Trophoblast cell (in vitro differentiated cells and primary cell): ENCODE measurements around the gene OLFM2.

Experiments
- DNase-seq, 2 donors: peaks; one replicate each; pipeline ENCODE4 v3.0.0-alpha.2; 2016
- H2AFZ ChIP-seq: 2 replicates; pipeline ENCODE4 v1.6.1; 2013; ENCODE audit warnings: low read length, moderate library complexity, mild to moderate bottlenecking; ENCODE audit not compliant: insufficient read depth, poor library complexity
- H2AK5ac ChIP-seq: 2 replicates; pipeline ENCODE4 v1.6.1; 2013; ENCODE audit warnings: mild to moderate bottlenecking, low read length
- H2BK120ac ChIP-seq: 2 replicates; pipeline ENCODE4 v1.6.1; 2013; ENCODE audit warnings: low read length, mild to moderate bottlenecking, moderate library complexity; ENCODE audit not compliant: insufficient read depth, poor library complexity
- H2BK12ac ChIP-seq: 2 replicates; pipeline ENCODE4 v1.6.1; 2013; ENCODE audit warnings: mild to moderate bottlenecking, low read length, moderate library complexity
- H2BK5ac ChIP-seq: 2 replicates; pipeline ENCODE4 v1.6.1; 2013; ENCODE audit warnings: low read length, low read depth, moderate library complexity, mild to moderate bottlenecking; ENCODE audit not compliant: poor library complexity
- H3K14ac ChIP-seq: 2 replicates; pipeline ENCODE4 v1.6.1; 2013; ENCODE audit warnings: mild to moderate bottlenecking, low read length
- H3K18ac ChIP-seq: 2 replicates; pipeline ENCODE4 v1.6.1; 2013; ENCODE audit warnings: mild to moderate bottlenecking, low read length
- H3K23ac ChIP-seq: 2 replicates; pipeline ENCODE4 v1.6.1; 2013; ENCODE audit warnings: low read length
- H3K27ac ChIP-seq: 2 replicates; pipeline ENCODE4 v1.5.1; 2013; ENCODE audit warnings: low read depth, mild to moderate bottlenecking, inconsistent platforms, low read length, moderate library complexity
- H3K27me3 ChIP-seq: 2 replicates; pipeline ENCODE4 v1.6.1; 2013; ENCODE audit warnings: inconsistent platforms, mild to moderate bottlenecking, low read length, moderate library complexity; ENCODE audit not compliant: insufficient read depth
- H3K36me3 ChIP-seq, 2 experiments: 1 replicate in 1 of 2; 2 replicates in 1 of 2; pipeline ENCODE4 v1.6.1; 2013; ENCODE audit warnings: low read length in 2 of 2, mild to moderate bottlenecking in 2 of 2, moderate library complexity in 1 of 2; ENCODE audit not compliant: insufficient read depth in 2 of 2, control insufficient read depth in 1 of 2
- H3K4ac ChIP-seq: 2 replicates; pipeline ENCODE4 v1.6.1; 2013; ENCODE audit warnings: low read depth, mild to moderate bottlenecking, low read length, moderate library complexity
- H3K4me1 ChIP-seq, 2 experiments: 1 replicate in 1 of 2; 2 replicates in 1 of 2; pipeline ENCODE4 v1.6.1; 2013; ENCODE audit warnings: low read length in 2 of 2, mild to moderate bottlenecking in 2 of 2, moderate library complexity in 1 of 2; ENCODE audit not compliant: insufficient read depth in 2 of 2, control insufficient read depth in 1 of 2
- H3K4me2 ChIP-seq: 2 replicates; pipeline ENCODE4 v1.6.1; 2013; ENCODE audit warnings: inconsistent platforms, mild to moderate bottlenecking, low read length, moderate library complexity
- H3K4me3 ChIP-seq: 2 replicates; pipeline ENCODE4 v1.5.1; 2013; ENCODE audit warnings: mild to moderate bottlenecking, low read depth, low read length, inconsistent platforms
- H3K79me1 ChIP-seq: one replicate; pipeline ENCODE4 v1.6.1; 2013; ENCODE audit warnings: low read length
- H3K79me2 ChIP-seq: 2 replicates; pipeline ENCODE4 v1.6.1; 2013; ENCODE audit warnings: low read length, mild to moderate bottlenecking; ENCODE audit not compliant: control insufficient read depth, insufficient read depth, poor library complexity
- H3K9ac ChIP-seq: 2 replicates; pipeline ENCODE4 v1.6.1; 2013; ENCODE audit warnings: mild to moderate bottlenecking, low read length
- H3K9me3 ChIP-seq: 2 replicates; pipeline ENCODE4 v1.6.1; 2013; ENCODE audit warnings: low read depth, mild to moderate bottlenecking, control low read depth, inconsistent platforms, low read length; ENCODE audit not compliant: insufficient read depth
- H4K12ac ChIP-seq: 2 replicates; pipeline ENCODE4 v1.6.1; 2013; ENCODE audit warnings: low read depth, mild to moderate bottlenecking, low read length, moderate library complexity
- H4K8ac ChIP-seq: 2 replicates; pipeline ENCODE4 v1.6.1; 2013; ENCODE audit warnings: low read depth, mild to moderate bottlenecking, low read length, moderate library complexity
- H4K91ac ChIP-seq: one replicate; pipeline ENCODE4 v1.6.1; 2013; ENCODE audit warnings: low read depth, mild to moderate bottlenecking, low read length, moderate library complexity
- WGBS: extraction: QIAGEN DNeasy Blood & Tissue Kit; methylation state at CpG from one replicate; pipeline ENCODE4 v1.1.7; 2013; ENCODE audit warnings: missing lambda C conversion rate; ENCODE audit not compliant: insufficient read length, insufficient coverage; ENCODE audit errors: extremely low coverage; 5-methylcytosine and 5-hydroxymethylcytosine counted together

Gene OLFM2

DNA sequence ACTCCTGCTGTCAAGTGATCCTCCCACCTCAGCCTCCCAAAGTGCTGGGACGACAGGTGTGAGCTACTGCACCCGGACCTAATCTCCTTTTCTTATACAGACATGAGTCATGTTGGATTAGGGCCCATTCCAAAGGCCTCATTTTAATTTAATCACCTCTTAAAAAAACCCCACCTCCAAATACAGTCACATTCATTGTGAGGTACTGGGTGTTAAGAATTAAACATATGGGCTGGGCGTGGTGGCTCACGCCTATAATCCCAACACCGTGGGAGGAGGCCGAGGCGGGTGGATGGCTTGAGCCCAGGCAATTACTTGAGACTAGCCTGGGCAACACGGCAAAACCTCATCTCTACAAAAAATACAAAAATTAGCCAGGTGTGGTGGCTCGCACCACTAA, 54.6 kb downstream of the OLFM2 start:
- Histone ChIP-seq H3K9me3 (no peaks in the 10 kb centered on the region), H3K36me3 (no peaks in the 10 kb centered on the region), H3K27ac (no peak overlapping the region), H2BK5ac (no peak overlapping the region), H3K18ac (no peak overlapping the region), H3K4me1 (no peaks in the 10 kb centered on the region), H3K79me2 (no peaks in the 10 kb centered on the region), H3K4ac (no peak overlapping the region), H3K4me2 (no peak overlapping the region), H3K9ac (no peak overlapping the region), H4K12ac (no peak overlapping the region), H2AK5ac (no peak overlapping the region), H2BK12ac (no peak overlapping the region), H3K27me3 (no peaks in the 10 kb centered on the region), H3K23ac (no peak overlapping the region), H2AFZ (no peak overlapping the region), H3K79me1 (no peaks in the 10 kb centered on the region), H3K14ac (no peak overlapping the region), H4K8ac (no peak overlapping the region), H3K4me3 (no peak overlapping the region), H2BK120ac (no peak overlapping the region), H4K91ac (no peak overlapping the region)
- WGBS = no CpG with 5 or more reads among the region's 9 CpGs
- DNase-seq = no peak

DNA sequence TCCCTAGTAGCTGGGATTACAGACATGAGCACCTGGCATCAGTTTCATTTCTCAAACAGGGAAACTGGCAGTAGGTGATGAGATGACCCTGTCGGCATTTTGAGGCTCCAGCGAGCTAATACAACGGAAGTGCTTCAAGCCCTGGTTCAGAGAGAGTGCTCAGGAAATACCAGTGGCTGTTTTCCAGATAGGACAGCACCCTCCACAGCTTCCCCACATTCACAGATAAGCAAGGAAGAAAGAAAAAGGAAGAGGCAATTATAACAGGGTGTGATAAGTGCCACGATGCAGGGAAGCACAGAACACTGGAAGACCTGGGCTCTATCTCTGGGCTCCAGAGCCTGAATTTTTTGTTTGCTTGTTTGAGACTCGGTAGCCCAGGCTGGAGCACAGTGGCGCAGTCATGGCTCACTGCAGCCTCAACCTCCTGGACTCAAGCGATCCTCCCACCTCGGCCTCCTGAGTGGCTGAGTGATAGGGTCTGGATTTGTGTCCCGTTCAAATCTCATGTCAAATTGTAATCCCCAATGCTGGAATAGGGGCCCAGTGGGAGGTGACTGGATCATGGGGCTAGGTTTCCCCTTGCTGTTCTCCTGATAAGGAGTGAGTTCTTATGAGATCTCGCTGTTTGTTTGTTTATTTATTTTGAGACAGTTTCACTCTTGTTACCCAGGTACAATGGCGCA, 57.7 kb downstream of the OLFM2 start:
- H3K36me3 ChIP-seq = no peaks in the 10 kb centered on the region
- no peak for DNase-seq
- no peak overlapping the region for H2BK5ac ChIP-seq
- no peak overlapping the region for H2AFZ ChIP-seq
- no peak overlapping the region for H4K12ac ChIP-seq
- H3K23ac ChIP-seq = no peak overlapping the region
- no peak overlapping the region for H2AK5ac ChIP-seq
- H3K27me3 ChIP-seq = no peaks in the 10 kb centered on the region
- H3K4me3 ChIP-seq = no peak overlapping the region
- no peak overlapping the region for H3K4ac ChIP-seq
- H3K4me2 ChIP-seq = no peak overlapping the region
- H3K27ac ChIP-seq = no peak overlapping the region
- no peak overlapping the region for H2BK120ac ChIP-seq
- no peak overlapping the region for H3K14ac ChIP-seq
- no peaks in the 10 kb centered on the region for H3K79me1 ChIP-seq
- no peaks in the 10 kb centered on the region for H3K4me1 ChIP-seq
- H3K18ac ChIP-seq = no peak overlapping the region
- no peak overlapping the region for H3K9ac ChIP-seq
- no peak overlapping the region for H2BK12ac ChIP-seq
- no CpG with 5 or more reads among the region's 11 CpGs for WGBS
- no peaks in the 10 kb centered on the region for H3K79me2 ChIP-seq
- no peaks in the 10 kb centered on the region for H3K9me3 ChIP-seq
- H4K8ac ChIP-seq = no peak overlapping the region
- no peak overlapping the region for H4K91ac ChIP-seq

DNA sequence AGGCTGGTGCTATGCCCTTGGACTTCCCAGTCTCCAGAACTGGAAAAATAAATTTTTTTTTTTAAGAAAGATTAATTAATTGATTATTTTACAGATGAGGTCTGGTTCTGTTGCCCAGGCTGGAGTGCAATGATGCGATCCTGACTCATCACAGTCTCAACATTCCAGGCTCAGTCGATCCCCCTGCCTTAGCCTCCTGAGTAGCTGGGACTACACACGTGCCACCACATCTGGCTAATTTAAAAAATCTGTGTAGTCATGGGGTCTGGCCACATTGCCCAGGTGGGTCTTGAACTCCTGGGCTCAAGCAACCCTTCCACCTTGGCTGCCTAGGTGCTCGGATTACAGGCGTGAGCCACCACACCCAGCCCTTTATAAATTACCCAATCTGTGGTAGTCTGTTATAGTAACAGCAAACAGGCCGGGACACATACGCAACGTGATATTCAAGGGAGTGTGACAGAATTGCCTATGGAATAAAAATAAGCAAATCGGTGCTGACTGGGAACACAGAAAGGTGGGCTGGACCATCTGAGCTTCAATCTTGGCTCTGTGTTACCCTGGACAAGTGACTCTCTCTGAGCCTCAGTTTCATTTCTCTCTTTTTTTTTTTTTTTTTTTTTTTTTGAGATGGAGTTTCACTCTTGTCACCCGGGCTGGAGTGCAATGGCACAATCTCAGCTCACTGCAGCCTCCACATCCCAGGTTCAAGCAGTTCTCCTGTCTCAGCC, 58.4 kb downstream of the OLFM2 start:
- Histone ChIP-seq H3K14ac (no peak overlapping the region), H4K91ac (no peak overlapping the region), H3K4me2 (no peak overlapping the region), H2BK120ac (no peak overlapping the region), H2BK12ac (no peak overlapping the region), H3K27ac (no peak overlapping the region), H3K79me1 (no peaks in the 10 kb centered on the region), H4K8ac (no peak overlapping the region), H2AFZ (no peak overlapping the region), H4K12ac (no peak overlapping the region), H3K9ac (no peak overlapping the region), H3K23ac (no peak overlapping the region), H3K18ac (no peak overlapping the region), H3K9me3 (no peaks in the 10 kb centered on the region), H3K36me3 (no peaks in the 10 kb centered on the region), H3K4me3 (no peak overlapping the region), H3K27me3 (no peaks in the 10 kb centered on the region), H3K4me1 (no peaks in the 10 kb centered on the region), H3K4ac (no peak overlapping the region), H2AK5ac (no peak overlapping the region), H3K79me2 (no peaks in the 10 kb centered on the region), H2BK5ac (no peak overlapping the region)
- no peak for DNase-seq
- WGBS = no CpG with 5 or more reads among the region's 10 CpGs

DNA sequence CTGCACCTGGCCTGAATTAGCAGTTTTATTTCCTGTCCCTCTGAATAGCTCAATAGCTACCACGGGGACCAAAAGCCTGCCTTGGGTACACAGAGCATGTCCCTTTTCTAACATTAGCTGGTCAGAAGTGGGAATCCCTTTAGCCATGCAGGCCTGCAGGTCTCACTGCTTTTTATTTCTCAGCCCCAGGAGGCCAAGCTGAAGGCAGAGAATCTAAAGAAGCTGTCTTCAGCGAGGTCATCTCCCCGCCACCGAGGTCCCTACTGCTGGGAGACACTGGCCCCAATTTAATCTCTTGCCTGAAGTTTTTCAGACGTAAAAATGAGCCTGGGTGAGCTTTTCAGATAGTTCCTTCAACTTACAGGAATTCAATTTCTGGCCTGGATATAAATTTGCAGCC, 60.5 kb downstream of the OLFM2 start:
- H3K18ac ChIP-seq = no peak overlapping the region
- H3K4ac ChIP-seq = no peak overlapping the region
- H3K36me3 ChIP-seq = no peaks in the 10 kb centered on the region
- H2BK12ac ChIP-seq = no peak overlapping the region
- H2AFZ ChIP-seq = no peak overlapping the region
- H3K79me1 ChIP-seq = no peaks in the 10 kb centered on the region
- H3K14ac ChIP-seq = no peak overlapping the region
- no peak overlapping the region for H2AK5ac ChIP-seq
- no peak overlapping the region for H3K27ac ChIP-seq
- no peak overlapping the region for H4K91ac ChIP-seq
- no peak overlapping the region for H2BK120ac ChIP-seq
- H3K4me2 ChIP-seq = no peak overlapping the region
- no peak overlapping the region for H3K23ac ChIP-seq
- H3K9me3 ChIP-seq = no peaks in the 10 kb centered on the region
- H4K8ac ChIP-seq = no peak overlapping the region
- no peak overlapping the region for H3K4me3 ChIP-seq
- H3K4me1 ChIP-seq = no peaks in the 10 kb centered on the region
- no peak for DNase-seq
- H3K9ac ChIP-seq = no peak overlapping the region
- no peak overlapping the region for H2BK5ac ChIP-seq
- no peaks in the 10 kb centered on the region for H3K79me2 ChIP-seq
- H3K27me3 ChIP-seq = no peaks in the 10 kb centered on the region
- WGBS = no CpG with 5 or more reads among the region's 5 CpGs
- no peak overlapping the region for H4K12ac ChIP-seq
